ENCODE results near the gene PP2D1.

- no peak for TF ChIP-seq CTCF (IDR thresholded peaks at IDR 0.05)
- no peak for TF ChIP-seq MAX (CRISPR knock-in tag; IDR thresholded peaks at IDR 0.05)
- TF ChIP-seq ZBTB43 (CRISPR knock-in tag; IDR thresholded peaks at IDR 0.05), result no peak
These were observed 43.1 kb upstream of the PP2D1 start for GRCh38 chr3:20055020-20055775.

Measured in WTC11 (cell line).